NCI-H2029 treated with DMSO at 0.1 percent for 48 hours (cell line): ENCODE measurements around the gene CTCFL.
"Not testable (repeated sequence)": the region's sequence is repeated elsewhere in the genome, so short reads cannot be mapped to it uniquely, and the experiment has no call there.

Source experiments
- DNase-seq: peaks from one replicate; lab custom pipeline; 2025; lab: John Stamatoyannopoulos, UW

CTCFL gene

DNA sequence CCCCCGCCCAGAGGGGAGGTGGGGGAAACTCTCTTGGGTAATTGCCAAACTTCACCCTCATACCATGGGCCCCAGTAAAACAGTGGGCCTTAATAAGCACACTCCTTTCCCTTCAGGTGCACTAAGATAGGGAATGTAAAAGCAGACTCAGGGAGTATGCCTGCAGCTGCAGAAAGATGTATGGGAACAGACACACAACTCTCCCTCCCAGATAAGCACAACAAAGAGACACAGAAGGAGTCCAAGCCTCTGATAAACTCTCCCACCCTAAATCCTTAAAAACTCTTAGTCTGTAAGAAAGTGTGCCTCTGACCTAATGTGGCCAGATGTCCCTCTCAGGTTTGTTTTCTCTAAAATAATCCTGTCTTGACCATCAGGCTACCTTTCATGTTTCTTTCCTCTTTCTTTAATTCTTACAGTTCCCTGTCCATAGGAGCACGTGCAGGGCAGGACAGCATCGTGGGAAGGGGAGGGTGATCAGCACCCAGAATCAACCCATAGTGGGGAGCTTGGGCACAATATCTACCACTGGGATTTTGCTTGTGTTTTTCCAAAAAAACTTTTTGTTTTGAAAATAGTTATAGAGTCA lies 11.3 kb upstream of the CTCFL start:
- DNase-seq, result no peak

DNA sequence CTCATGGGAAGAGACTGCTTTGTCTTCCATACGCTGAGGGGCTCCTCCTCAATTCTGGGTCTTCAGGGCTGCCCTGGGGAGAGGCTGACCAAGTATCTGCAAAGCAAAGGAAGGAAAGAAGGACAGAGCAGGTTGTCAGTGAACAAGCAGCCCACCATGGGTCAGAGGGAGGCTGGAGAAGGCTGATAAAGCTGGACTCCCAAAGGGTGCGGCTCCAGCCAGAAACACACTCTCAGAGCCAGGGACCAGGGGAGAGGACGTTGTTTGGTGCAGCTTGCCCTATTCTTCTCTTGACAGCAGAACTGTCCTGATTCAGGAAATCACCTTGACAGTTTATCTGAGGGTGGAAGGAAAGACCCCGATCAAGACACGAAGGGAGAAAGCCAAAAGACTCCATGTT lies 10.4 kb upstream of the CTCFL start:
- no peak for DNase-seq

DNA sequence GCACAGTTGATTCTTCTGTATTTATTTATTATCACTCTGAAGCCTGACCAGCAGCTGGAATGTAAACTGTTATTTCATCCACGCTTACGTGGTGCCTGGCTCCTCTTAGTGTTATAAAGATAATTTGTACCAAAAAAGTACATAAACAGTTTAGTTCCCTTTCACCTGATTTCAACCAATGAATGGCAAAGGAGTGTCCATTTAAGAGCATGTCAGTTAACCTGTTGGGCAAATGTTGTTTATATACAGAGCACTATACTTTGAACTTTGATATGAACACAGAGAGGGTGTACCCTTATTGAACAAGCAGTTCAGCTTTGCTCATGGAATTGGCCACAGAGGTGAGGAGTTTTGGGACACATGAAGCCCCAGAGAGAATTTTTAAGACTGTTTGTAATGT lies 7.2 kb upstream of the CTCFL start:
- DNase-seq, result no peak

DNA sequence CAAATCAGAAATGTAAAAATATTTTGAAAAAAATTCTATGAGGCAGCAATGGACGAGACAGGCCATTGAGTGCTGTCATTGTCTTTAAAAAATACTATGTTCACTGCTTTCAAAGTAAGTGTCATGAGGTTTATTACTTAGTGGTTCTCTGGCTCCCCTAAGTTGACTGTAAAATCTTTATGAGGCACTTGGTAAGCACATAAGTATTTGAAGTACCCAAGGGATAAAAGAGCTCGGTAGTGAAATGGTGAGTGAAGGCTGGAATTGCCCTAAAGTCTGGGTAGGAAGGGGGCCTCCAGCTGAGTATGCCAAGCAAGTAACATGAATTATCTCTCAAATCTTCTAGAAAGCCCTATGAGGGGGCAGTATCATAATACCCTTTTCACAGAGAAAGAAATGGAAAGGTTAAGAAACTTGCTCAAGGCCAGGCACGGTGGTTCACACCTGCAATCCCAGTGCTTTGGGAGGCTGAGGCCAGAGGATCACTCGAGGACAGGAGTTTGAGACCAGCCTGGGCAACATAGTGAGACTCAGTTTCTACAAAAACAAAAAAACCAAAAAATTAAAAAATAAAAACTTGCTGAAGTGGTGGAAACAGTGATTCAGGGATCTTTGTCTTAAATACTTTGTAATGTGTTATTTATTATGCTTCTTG lies 5.5 kb upstream of the CTCFL start:
- no peak for DNase-seq

DNA sequence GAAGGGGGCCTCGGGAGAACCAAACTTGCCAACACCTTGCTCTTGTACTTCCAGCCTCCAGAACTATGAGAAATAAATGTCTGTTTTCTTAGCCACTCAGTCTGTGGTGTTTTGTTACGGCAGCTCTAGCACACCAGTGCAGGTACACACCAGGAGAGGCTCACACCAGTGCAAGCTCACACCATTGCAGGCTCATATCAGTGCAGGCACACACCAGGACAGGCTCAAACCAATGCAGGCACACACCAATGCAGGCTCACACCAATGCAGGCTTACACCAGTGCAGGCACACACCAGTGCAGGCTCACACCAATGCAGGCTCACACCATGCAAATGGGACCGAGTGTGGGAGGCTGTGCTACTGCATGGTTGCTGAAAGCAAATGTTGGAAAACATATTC lies 4.9 kb upstream of the CTCFL start:
- DNase-seq, result no peak

DNA sequence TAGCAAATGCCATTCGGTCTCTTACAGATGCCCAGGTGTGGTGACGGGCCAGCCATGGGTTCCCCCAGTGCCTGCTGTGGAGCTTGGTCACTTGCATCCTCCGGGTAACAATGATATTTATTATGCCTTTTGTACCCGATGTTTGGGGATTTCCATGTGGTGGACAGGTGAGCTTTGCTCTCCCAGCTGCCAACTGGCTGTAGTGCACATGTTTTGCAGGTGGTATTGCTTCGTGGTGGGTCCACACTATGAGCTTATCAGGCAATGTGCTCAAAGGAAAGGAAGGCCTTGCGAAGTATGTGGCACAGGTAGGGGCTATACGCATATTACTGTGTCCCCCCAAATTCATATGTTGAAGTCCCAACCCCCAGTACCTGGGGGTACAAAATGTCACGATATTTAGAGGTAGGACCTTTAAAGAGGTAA lies 4.2 kb upstream of the CTCFL start:
- no peak for DNase-seq

DNA sequence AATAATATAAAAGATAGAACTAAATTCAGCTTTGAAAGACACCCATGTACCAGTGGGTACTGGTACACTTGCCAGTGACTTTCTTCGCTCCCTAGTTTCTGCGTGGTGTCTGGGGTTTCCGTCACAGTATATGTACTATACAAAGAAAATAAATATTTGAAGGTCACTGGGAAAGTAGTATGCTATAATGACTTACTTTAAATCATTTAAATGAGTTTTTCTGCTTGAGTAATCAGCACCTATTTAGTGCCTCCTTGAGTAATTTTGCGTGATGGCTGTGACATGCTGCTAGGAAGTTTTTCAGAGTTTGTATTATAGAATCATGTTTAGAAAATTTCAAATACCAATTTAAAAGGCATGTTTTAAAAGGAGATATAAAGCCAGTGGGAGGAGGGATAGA lies 3.2 kb upstream of the CTCFL start:
- DNase-seq, result no peak

DNA sequence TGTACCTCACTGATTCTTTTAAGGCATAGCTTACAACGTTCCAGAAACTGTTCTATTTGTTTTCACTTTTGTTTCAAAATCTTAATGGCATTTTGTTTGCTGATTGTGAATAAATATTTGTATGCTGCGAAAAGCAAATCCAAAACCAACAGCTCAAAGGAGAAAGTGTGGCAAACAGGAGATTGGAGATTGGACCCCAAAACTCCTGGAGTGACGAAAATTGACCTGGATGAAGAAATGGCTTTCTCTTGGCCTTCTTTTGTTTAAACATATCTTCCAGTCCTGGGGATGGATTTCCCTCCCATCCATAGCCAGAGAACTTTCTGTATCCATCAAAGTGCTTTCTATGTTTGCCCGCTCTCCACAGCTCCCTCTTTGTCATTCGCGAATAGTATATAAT lies 2.8 kb upstream of the CTCFL start:
- DNase-seq, result no peak

DNA sequence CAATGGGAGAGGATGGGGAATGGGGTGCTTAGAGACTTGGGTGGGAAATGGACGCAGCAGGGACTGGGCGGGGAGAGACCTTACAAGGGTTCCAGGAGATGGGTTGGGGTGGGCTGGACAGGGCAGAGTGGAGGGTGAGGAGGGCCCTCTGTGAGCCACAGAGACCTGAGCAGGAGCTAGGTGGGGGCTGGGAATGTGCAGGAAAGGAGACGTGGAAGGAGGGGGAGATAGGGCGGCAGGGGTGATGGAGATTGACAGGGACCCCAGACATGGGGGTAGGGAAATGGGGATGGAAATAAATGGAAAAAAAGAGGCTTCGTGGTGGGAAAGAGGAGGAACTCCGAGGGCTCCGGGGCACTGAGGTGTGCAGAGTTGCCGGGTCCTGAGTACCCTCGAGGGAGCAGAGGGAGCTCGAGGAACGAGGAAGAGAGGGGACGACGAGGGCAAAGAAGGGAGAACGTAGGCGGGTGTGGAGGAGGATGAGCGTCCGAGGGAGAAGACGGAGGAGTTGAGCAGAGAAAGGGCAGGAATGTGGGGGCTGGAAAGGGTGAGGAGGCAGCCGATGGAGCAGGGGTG lies 2.0 kb upstream of the CTCFL start:
- DNase-seq, result no peak

DNA sequence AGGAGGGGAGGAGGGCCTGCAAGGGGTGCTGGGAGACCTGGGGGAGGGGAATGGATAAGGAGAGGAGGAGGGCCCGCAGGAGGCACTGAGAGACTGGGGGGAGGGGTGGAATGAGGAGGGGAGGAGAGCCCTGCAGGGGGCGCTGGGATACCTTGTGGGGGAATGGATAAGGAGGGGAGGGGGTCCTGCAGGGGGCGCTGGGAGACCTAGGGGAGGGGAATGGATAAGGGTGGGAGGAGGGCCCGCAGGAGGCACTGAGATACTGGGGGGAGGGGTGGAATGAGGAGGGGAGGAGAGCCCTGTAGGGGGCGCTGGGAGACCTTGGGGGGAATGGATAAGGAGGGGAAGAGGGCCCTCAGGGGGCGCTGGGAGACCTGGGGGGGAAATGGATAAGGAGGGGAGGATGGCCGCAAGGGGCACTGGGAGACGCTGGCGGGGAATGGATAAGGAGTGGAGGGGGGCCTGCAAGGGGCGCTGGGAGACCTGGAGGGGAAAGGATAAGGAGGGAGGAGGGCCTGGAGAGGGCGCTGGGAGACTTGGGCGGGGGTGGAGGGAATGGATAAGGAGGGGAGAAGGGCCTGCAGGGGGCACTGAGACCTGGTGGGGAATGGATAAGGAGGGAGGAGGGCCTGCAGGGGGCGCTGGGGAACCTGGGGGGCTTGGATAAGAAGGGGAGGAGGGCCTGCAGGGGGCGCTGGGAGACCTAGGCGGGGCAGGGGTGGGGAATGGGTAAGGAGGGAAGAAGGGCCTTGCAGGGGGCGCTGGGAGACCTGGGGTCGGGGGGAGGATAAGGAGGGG lies 1.3 kb upstream of the CTCFL start:
- no peak for DNase-seq

DNA sequence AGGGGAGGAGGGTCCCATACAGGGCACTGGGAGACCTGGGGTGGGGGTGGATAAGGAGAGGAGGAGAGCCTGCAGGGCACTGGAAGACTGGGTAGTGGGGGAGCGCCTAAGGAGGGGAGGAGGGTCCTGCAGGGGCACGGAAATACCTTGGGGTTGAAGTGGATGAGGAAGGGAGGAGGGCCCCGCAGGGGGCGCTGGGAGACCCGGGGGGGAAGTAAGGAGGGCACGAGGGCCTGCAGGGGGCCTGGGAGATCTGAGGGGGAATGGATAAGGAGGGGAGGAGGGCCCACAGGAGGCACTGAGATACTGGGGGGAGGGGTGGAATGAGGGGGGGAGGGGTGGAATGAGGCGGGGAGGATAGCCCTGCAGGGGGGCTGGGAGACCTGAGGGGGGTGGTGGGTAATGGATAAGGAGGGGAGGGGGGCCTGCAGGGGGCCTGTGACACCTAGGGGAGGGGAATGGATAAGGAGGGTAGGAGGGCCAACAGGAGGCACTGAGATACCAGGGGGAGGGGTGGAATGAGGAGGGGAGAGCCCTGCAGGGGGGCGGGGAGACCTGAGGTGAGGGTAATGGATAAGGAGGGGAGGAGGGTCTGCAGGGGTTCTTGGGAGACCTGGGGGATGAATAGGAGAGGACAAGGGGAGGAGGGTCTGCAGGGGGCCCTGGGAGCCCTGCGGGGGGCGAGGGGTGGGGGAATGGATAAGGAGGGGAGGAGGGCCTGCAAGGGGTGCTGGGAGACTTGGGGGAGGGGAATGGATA lies 567 bp upstream of the CTCFL start:
- no peak for DNase-seq

DNA sequence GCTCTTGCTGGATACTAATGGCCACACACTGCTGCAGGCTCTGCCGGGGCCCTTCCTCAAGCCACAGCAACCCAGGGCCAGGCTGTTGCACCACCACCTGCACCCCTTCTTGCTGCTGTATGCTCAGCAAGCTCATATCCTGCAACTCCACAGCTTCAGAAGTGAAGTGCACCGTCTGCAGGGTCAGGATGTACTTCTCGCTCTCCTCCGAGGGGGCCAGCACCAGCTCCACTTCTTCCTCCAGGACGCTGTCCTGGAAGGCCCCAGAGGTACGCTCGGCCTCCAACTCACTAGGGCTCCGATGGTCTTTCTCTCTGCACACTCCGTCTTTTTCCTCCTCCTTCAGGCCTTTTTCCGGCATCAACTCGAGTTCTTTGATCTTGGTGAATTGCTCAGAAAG lies 1.2 kb downstream of the CTCFL start:
- no peak for DNase-seq

DNA sequence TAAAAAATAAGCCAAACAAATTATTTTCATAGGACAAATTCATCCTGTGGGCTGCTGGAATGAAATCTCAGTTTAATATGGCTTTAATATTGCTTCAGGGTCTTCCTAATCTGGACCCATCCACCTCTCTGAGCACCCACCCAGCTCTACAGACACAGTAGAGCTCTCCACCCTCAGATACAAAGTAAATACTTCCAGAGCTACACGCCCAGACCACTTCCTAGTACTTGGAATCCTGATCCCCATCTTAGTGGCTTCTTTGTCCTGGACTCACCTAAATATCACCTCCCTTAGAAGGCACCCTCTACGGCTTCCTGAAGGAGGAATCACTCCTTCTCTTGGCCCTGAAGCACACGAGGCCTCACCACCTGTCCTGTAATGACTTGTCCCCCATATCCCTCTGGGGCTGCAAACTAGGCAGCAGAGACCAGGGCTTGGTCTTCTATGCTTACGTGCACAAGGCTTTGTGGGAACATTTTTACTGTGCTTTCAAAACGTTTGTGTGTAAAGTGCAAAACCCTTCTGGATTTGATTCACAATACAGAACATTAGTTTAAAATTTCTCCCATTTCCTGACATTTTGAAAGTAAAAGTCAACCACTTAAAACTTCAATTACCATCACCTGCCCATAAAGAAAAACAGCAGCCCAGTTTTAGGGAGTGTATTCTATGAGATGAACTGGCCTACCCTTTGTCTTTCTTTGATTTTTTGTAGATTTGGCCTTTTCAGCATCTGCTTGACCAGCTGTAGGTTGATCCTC lies 2.4 kb downstream of the CTCFL start:
- no peak for DNase-seq

DNA sequence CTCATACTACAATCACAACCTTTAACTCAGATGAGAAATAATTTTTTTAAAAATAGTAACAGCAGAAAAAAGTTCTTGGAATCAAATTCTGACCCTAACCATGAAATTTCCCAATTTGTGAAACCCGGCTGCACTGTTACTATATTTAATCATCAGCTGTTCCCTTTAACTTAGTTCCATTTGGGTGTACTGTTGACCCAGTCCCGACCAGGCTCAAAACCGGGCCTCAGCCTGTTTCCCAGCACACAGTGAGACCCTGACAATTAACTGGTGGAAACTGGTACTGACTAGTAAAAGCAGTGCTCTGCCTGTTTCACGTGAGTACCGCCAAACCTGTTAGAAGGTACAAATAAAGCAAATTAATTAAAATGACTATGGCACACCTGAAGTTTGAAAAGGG lies 7.0 kb downstream of the CTCFL start:
- no peak for DNase-seq

DNA sequence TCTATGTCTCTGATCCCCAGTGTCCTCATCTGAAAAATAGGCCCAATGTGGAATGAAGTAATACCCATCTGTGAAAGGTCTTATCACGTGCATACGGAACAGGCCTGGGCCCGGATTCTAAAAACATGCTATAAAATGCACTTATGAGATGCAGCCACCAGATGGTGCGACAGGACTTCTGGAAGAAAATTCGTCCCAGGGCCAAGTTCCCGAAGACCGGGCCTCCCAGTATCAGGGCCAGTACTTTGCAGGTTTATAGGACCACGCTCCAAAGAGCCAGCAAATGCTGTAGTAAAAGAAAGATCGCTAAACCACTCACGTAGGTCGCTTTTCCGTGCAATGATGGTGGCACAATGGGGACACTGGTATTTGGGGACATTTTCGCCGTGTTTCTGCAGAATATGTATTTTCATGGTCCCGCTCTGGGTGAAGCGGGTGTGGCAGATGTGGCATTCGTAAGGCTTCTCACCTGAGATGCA lies 10.6 kb downstream of the CTCFL start:
- no peak for DNase-seq

DNA sequence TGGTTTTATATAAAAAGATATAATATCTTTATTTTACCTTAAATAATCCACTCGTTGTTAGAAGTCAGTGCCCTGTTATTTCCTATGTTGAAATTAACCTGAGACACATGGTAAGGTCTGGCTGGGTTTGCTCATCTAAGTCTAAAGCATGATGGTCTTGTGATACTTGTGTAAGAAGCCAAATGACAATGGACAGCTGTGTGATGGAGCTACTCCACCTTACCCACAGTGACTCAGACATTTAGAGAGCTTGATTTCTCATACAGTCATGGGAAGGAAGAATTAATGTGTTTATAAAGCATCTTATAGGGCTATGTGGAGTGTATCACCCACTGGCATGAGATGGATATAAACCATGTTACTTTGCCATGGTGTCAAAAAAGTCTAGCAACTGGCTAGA lies 11.7 kb downstream of the CTCFL start:
- DNase-seq, result no peak

DNA sequence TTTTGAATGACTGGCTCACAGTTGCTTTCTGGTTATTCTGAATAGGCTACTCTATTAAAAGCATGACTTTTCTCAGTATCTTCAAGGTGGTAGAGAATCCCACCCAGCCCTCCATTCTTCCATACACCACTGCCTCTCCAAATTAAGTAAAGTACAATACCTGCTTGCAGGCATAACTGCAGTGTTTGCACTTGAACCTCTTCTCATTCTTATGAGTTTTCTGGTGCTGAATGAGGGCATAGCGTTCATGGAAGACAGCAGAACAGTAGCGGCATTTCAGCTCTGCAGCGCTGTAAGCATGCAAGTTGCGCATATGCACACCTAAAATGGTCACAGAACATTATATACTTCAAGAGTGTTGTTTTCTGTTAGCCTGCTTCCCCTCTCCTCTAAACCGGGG lies 12.5 kb downstream of the CTCFL start:
- no peak for DNase-seq

DNA sequence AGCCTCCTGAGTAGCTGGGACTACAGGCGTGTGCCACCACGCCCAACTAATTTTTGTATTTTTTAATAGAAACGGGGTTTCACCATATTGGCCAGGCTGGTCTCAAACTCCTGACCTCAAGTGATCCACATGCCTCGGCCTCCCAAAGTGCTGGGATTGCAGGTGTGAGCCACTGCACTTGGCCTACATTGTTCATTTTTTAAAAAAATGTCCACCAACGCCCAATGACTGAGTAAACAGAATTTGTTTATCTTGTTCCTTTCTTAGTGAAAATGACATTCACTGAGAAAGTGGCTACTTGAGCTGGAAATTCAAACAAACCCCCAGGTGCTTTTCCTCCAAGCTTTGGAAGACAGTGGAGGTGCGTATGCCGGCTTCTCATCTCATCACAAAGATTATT lies 13.2 kb downstream of the CTCFL start:
- not testable (repeated sequence) for DNase-seq

DNA sequence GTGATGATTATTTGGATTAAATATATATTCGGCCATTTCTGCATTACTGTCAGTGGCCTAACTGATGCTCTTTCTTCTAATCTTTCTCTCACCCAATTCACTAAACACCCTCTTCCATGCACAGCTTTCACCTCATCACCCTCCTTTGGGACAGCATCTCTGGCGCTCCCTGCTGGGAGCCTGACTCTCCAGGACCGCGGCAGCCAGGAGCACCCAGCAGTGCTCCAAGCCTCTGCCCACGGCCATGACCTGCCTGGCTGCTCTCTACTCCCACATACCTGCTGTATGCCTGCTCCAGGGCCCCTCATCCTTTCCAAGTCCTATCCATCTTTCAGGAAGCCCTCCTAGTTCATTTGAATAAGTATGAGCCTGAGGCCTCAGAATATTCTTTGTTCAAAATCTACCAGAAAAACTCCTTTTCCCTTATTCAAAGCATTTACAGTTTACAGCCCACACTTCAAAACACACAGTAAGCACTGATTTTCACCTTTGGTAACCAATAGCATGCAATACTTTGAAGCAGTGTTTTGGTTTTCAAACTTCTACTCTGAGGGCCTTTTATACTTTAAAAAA lies 15.2 kb downstream of the CTCFL start:
- no peak for DNase-seq

DNA sequence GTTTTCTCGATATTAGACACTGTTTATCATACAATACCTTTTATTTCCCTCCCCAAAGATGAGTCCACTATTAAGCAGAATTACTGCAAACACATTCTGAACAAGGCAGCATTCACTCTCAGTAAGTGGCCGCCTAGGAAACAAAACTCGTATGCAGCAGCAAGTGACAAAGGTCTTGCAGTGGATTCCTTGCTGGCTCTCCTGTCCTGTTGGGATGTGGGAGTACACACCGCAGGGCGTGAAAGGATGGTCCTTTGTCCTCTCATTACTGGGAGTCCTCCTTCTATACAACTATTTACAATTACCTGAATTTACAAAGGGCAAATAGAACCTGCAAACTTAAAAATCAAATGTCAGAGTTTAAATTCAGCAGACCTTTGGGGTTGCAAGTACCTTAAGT lies 16.1 kb downstream of the CTCFL start:
- no peak for DNase-seq

DNA sequence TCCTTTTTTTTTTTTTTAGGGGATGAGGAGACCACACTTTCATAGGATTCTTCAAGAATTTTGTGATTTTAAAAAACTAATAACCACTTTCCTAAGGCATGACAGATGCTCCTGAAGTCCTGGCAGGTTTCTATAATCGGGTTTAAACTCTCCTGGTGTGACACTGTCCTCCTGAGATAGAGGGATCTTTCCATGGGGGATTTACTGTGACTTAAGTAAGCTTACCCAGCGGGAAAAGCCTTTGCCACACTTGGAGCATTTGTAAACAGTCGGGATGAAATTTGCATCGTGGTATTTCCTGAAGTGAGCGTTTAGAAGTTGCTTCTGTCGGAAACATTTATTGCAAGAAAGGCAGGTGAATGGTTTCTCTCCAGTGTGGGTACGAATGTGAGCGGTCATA lies 16.6 kb downstream of the CTCFL start:
- no peak for DNase-seq
